HEK293 (cell line): ENCODE data around the gene LMAN1L.

Experiments used
- INSM2 ChIP-seq: fragments of 450-650 bp; formaldehyde crosslinking; IDR thresholded peaks from 2 replicates; pipeline ENCODE4 v1.5.1; 2016; ENCODE audit warnings: missing biosample characterization, missing genetic modification characterization
- PRDM4 ChIP-seq: fragments of 450-650 bp; formaldehyde crosslinking; IDR thresholded peaks from 2 replicates; pipeline ENCODE4 v1.5.1; 2017; ENCODE audit warnings: missing biosample characterization, missing genetic modification characterization
- RBAK ChIP-seq: fragments of 450-650 bp; formaldehyde crosslinking; IDR thresholded peaks from 2 replicates; pipeline ENCODE4 v1.5.1; 2016; ENCODE audit warnings: missing biosample characterization, missing genetic modification characterization
- REPIN1 ChIP-seq: fragments of 450-650 bp; formaldehyde crosslinking; IDR thresholded peaks from 2 replicates; pipeline ENCODE4 v1.5.1; 2017; ENCODE audit warnings: missing biosample characterization, missing genetic modification characterization, low read depth
- SALL2 ChIP-seq: fragments of 450-650 bp; formaldehyde crosslinking; IDR thresholded peaks from 2 replicates; pipeline ENCODE4 v1.5.0; 2017; ENCODE audit warnings: missing biosample characterization, mild to moderate bottlenecking, missing genetic modification characterization, borderline replicate concordance
- ZBTB6 ChIP-seq: fragments of 450-650 bp; formaldehyde crosslinking; IDR thresholded peaks from 2 replicates; pipeline ENCODE4 v1.5.1; 2017; ENCODE audit warnings: missing biosample characterization, missing genetic modification characterization
- ZIC2 ChIP-seq: fragments of 450-650 bp; formaldehyde crosslinking; IDR thresholded peaks from 2 replicates; pipeline ENCODE4 v1.5.1; 2016; ENCODE audit warnings: missing biosample characterization, missing genetic modification characterization
- ZNF112 ChIP-seq: fragments of 450-650 bp; formaldehyde crosslinking; IDR thresholded peaks from 2 replicates; pipeline ENCODE4 v1.5.0; 2017; ENCODE audit warnings: missing biosample characterization, missing genetic modification characterization
- ZNF138 ChIP-seq: fragments of 450-650 bp; formaldehyde crosslinking; IDR thresholded peaks from 2 replicates; pipeline ENCODE4 v1.5.1; 2016; ENCODE audit warnings: missing biosample characterization, missing genetic modification characterization, borderline replicate concordance
- ZNF202 ChIP-seq: fragments of 450-650 bp; formaldehyde crosslinking; IDR thresholded peaks from 2 replicates; pipeline ENCODE4 v1.5.1; 2016; ENCODE audit warnings: missing biosample characterization, missing genetic modification characterization, borderline replicate concordance
- ZNF26 ChIP-seq: fragments of 450-650 bp; formaldehyde crosslinking; IDR thresholded peaks from 2 replicates; pipeline ENCODE4 v1.5.1; 2016; ENCODE audit warnings: missing biosample characterization, missing genetic modification characterization
- ZNF274 ChIP-seq, 2 experiments: fragments of 200-500 bp in 1 of 2; fragments of 450-650 bp in 1 of 2; sonication (Bioruptor generic) in 1 of 2; formaldehyde crosslinking in 1 of 2; IDR thresholded peaks; 2 replicates each; pipeline versions ENCODE4 v1.5.1 to v1.6.1; 2014 to 2016; ENCODE audit warnings: borderline replicate concordance in 1 of 2, inconsistent platforms in 1 of 2, low read length in 1 of 2, missing biosample characterization in 1 of 2, missing genetic modification characterization in 1 of 2
- ZNF292 ChIP-seq: fragments of 450-650 bp; formaldehyde crosslinking; IDR thresholded peaks from 2 replicates; pipeline ENCODE4 v1.5.1; 2016; ENCODE audit warnings: low read depth, missing biosample characterization, missing genetic modification characterization, borderline replicate concordance
- ZNF449 ChIP-seq: fragments of 450-650 bp; formaldehyde crosslinking; IDR thresholded peaks from 2 replicates; pipeline ENCODE4 v1.5.1; 2017; ENCODE audit warnings: missing biosample characterization, mild to moderate bottlenecking, missing genetic modification characterization, moderate library complexity
- ZNF473 ChIP-seq: fragments of 450-650 bp; formaldehyde crosslinking; IDR thresholded peaks from 2 replicates; pipeline ENCODE4 v1.5.1; 2017; ENCODE audit warnings: missing biosample characterization, missing genetic modification characterization
- ZNF518A ChIP-seq: fragments of 450-650 bp; formaldehyde crosslinking; conservative IDR thresholded peaks from 2 replicates; pipeline ENCODE4 v1.5.1; 2016; ENCODE audit warnings: low read depth, missing biosample characterization, missing genetic modification characterization
- ZNF629 ChIP-seq: fragments of 450-650 bp; formaldehyde crosslinking; IDR thresholded peaks from 2 replicates; pipeline ENCODE4 v1.5.1; 2017; ENCODE audit warnings: missing biosample characterization, missing genetic modification characterization
- ZNF654 ChIP-seq: fragments of 450-650 bp; formaldehyde crosslinking; IDR thresholded peaks from 2 replicates; pipeline ENCODE4 v1.5.1; 2016; ENCODE audit warnings: low read depth, missing biosample characterization, missing genetic modification characterization
- ZNF660 ChIP-seq: fragments of 450-650 bp; IDR thresholded peaks from 2 replicates; pipeline ENCODE4 v1.5.1; 2018; ENCODE audit warnings: missing biosample characterization, mild to moderate bottlenecking, missing genetic modification characterization
- ZNF692 ChIP-seq: fragments of 450-650 bp; formaldehyde crosslinking; IDR thresholded peaks from 2 replicates; pipeline ENCODE4 v1.5.1; 2016; ENCODE audit warnings: missing biosample characterization, missing genetic modification characterization
- ZNF707 ChIP-seq: fragments of 450-650 bp; formaldehyde crosslinking; IDR thresholded peaks from 2 replicates; pipeline ENCODE4 v1.5.1; 2016; ENCODE audit warnings: missing biosample characterization, missing genetic modification characterization
- ZSCAN16 ChIP-seq: fragments of 450-650 bp; formaldehyde crosslinking; IDR thresholded peaks from 2 replicates; pipeline ENCODE4 v1.5.1; 2016; ENCODE audit warnings: missing biosample characterization, missing genetic modification characterization

The LMAN1L gene

GRCh38 chr15:74842581-74843444 is 30.2 kb downstream of the LMAN1L start, which contains the start of gene ULK3 (continued):
- TF ChIP-seq ZNF518A (tag by site-specific recombination) (no peak), ZNF26 (tag by site-specific recombination) (no peak), ZNF629 (peak; percentile 55; the same call in 1 of the 2 replicates), PRDM4 (tag by site-specific recombination) (peak; percentile 46; the same call in 1 of the 2 replicates), ZNF202 (tag by site-specific recombination) (no peak), ZNF660 (peak; percentile 90), ZNF292 (no peak), ZNF112 (tag by site-specific recombination) (no peak), ZSCAN16 (tag by site-specific recombination) (0 out of 2 replicates have a peak, but pooled peaks have one; percentile 36), ZNF473 (tag by site-specific recombination) (no peak), REPIN1 (tag by site-specific recombination) (no peak; the same call in 1 of the 2 replicates), ZIC2 (tag by site-specific recombination) (peak; percentile 53), ZNF274 (IDR thresholded peaks at IDR 0.05; ENCODE audit: low read length) (no peak), ZNF274 (tag by site-specific recombination; IDR thresholded peaks at IDR 0.05; ENCODE audit: borderline replicate concordance) (no peak), ZNF138 (tag by site-specific recombination) (no peak), ZNF692 (tag by site-specific recombination) (peak; percentile 96), ZNF654 (tag by site-specific recombination) (no peak), ZNF449 (tag by site-specific recombination) (no peak), SALL2 (no peak), ZBTB6 (tag by site-specific recombination) (peak; percentile 55; the same call in 1 of the 2 replicates), INSM2 (tag by site-specific recombination) (peak; percentile 45; the same call in 1 of the 2 replicates), RBAK (no peak), ZNF707 (tag by site-specific recombination) (no peak)
